H9 (cell line): ENCODE results near the gene SPATA17. TPM values are rescaled to one million over a fixed set of nuclear protein-coding genes. Genes with fewer than 3 reads are reported as not detected.

Experiments
- DNase-seq: peaks from one replicate; pipeline ENCODE4 v3.0.0-alpha.2; 2017
- H2AFZ ChIP-seq: one replicate; pipeline ENCODE4 v1.6.1; 2013; ENCODE audit warnings: mild to moderate bottlenecking, low read length, control low read depth, moderate library complexity
- H2AK5ac ChIP-seq: 2 replicates; pipeline ENCODE4 v1.6.1; 2013; ENCODE audit warnings: low read length, control low read depth, mixed read lengths; ENCODE audit not compliant: insufficient read length
- H2BK120ac ChIP-seq: one replicate; pipeline ENCODE4 v1.6.1; 2013; ENCODE audit warnings: low read depth, mild to moderate bottlenecking, low read length, control low read depth, inconsistent platforms; ENCODE audit not compliant: poor library complexity, severe bottlenecking
- H2BK12ac ChIP-seq: 2 replicates; pipeline ENCODE4 v1.6.1; 2013; ENCODE audit warnings: low read length, control low read depth, mixed read lengths, low read depth; ENCODE audit not compliant: insufficient read length
- H2BK15ac ChIP-seq: 2 replicates; pipeline ENCODE4 v1.6.1; 2013; ENCODE audit warnings: low read depth, low read length, control low read depth
- H2BK20ac ChIP-seq: one replicate; pipeline ENCODE4 v1.6.1; 2013; ENCODE audit warnings: low read depth, mild to moderate bottlenecking, low read length, control low read depth, inconsistent platforms; ENCODE audit not compliant: poor library complexity, severe bottlenecking
- H2BK5ac ChIP-seq: 2 replicates; pipeline ENCODE4 v1.6.1; 2013; ENCODE audit warnings: low read length, control low read depth, mixed read lengths; ENCODE audit not compliant: insufficient read length
- H3K14ac ChIP-seq: 2 replicates; pipeline ENCODE4 v1.6.1; 2013; ENCODE audit warnings: low read length, control low read depth; ENCODE audit not compliant: insufficient read depth
- H3K18ac ChIP-seq: 2 replicates; pipeline ENCODE4 v1.6.1; 2013; ENCODE audit warnings: low read depth, mild to moderate bottlenecking, mixed read lengths, low read length, control low read depth; ENCODE audit not compliant: insufficient read length
- H3K23ac ChIP-seq: 2 replicates; pipeline ENCODE4 v1.6.1; 2013; ENCODE audit warnings: low read length, control low read depth, mixed read lengths, low read depth; ENCODE audit not compliant: insufficient read length
- H3K23me2 ChIP-seq: 2 replicates; pipeline ENCODE4 v1.6.1; 2013; ENCODE audit warnings: low read depth, mild to moderate bottlenecking, mixed read lengths, low read length, control low read depth; ENCODE audit not compliant: insufficient read length, poor library complexity, severe bottlenecking
- H3K27ac ChIP-seq: 2 replicates; pipeline ENCODE4 v1.5.1; 2013; ENCODE audit warnings: low read length, control low read depth, mixed read lengths, low read depth; ENCODE audit not compliant: insufficient read length
- H3K27me3 ChIP-seq: 2 replicates; pipeline ENCODE4 v1.6.1; 2013; ENCODE audit warnings: low read length, control low read depth, inconsistent platforms; ENCODE audit not compliant: insufficient read depth
- H3K4ac ChIP-seq: 2 replicates; pipeline ENCODE4 v1.6.1; 2013; ENCODE audit warnings: low read depth, mild to moderate bottlenecking, control low read depth, inconsistent platforms, low read length, moderate library complexity
- H3K4me1 ChIP-seq: 2 replicates; pipeline ENCODE4 v1.6.1; 2013; ENCODE audit warnings: low read length, control low read depth, inconsistent platforms; ENCODE audit not compliant: insufficient read depth
- H3K4me2 ChIP-seq: 2 replicates; pipeline ENCODE4 v1.6.1; 2013; ENCODE audit warnings: low read length, control low read depth, mixed read lengths; ENCODE audit not compliant: insufficient read length, insufficient read depth
- H3K56ac ChIP-seq: 2 replicates; pipeline ENCODE4 v1.6.1; 2013; ENCODE audit warnings: low read depth, mild to moderate bottlenecking, mixed read lengths, low read length, control low read depth; ENCODE audit not compliant: insufficient read length
- H3K79me1 ChIP-seq: 2 replicates; pipeline ENCODE4 v1.6.1; 2013; ENCODE audit warnings: low read depth, mild to moderate bottlenecking, moderate library complexity, low read length, control low read depth, inconsistent platforms; ENCODE audit not compliant: insufficient read depth, poor library complexity, severe bottlenecking
- H3K79me2 ChIP-seq: 2 replicates; pipeline ENCODE4 v1.6.1; 2013; ENCODE audit warnings: low read length, control low read depth, inconsistent platforms; ENCODE audit not compliant: insufficient read depth
- H3K9ac ChIP-seq: 2 replicates; pipeline ENCODE4 v1.6.1; 2013; ENCODE audit warnings: low read length, control low read depth, mixed read lengths; ENCODE audit not compliant: insufficient read length; ENCODE audit errors: extremely low read depth
- H3K9me3 ChIP-seq: one replicate; pipeline ENCODE4 v1.6.1; 2013; ENCODE audit warnings: low read depth, low read length, inconsistent platforms; ENCODE audit not compliant: control insufficient read depth
- H3T11ph ChIP-seq: one replicate; pipeline ENCODE4 v1.6.1; 2013; ENCODE audit warnings: mild to moderate bottlenecking, low read length, control low read depth, inconsistent platforms
- H4K20me1 ChIP-seq: one replicate; pipeline ENCODE4 v1.6.1; 2013; ENCODE audit not compliant: control insufficient read depth, insufficient read length, insufficient read depth
- H4K5ac ChIP-seq: 2 replicates; pipeline ENCODE4 v1.6.1; 2013; ENCODE audit warnings: low read depth, mild to moderate bottlenecking, mixed read lengths, low read length, control low read depth; ENCODE audit not compliant: insufficient read length
- H4K8ac ChIP-seq: replicated peaks from 2 replicates; pipeline ENCODE4 v1.6.1; 2013; ENCODE audit warnings: low read length, control low read depth, mixed read lengths, low read depth; ENCODE audit not compliant: insufficient read length
- H4K91ac ChIP-seq: 2 replicates; pipeline ENCODE4 v1.6.1; 2013; ENCODE audit warnings: low read depth, mild to moderate bottlenecking, moderate library complexity, mixed read lengths, low read length, control low read depth; ENCODE audit not compliant: insufficient read length
- H3K27ac Mint-ChIP-seq, 3 experiments: 2 replicates in 2 of 3; 3 replicates in 1 of 3; pipeline ENCODE4 v1.8.0; 2020 to 2021; ENCODE audit warnings: mixed read lengths in 3 of 3, mild to moderate bottlenecking in 1 of 3, moderate library complexity in 1 of 3
- H3K27me3 Mint-ChIP-seq: 2 replicates; pipeline ENCODE4 v1.8.0; 2021; ENCODE audit warnings: low read depth, mild to moderate bottlenecking, moderate library complexity, mixed read lengths
- H3K36me3 Mint-ChIP-seq, 3 experiments: 2 replicates in 2 of 3; 3 replicates in 1 of 3; pipeline ENCODE4 v1.8.0; 2020 to 2021; ENCODE audit warnings: low read depth in 3 of 3, mixed read lengths in 3 of 3; ENCODE audit not compliant: insufficient read depth in 1 of 3
- H3K4me1 Mint-ChIP-seq, 2 experiments: 2 replicates each; pipeline ENCODE4 v1.8.0; 2020; ENCODE audit warnings: mixed read lengths in 2 of 2
- H3K4me3 Mint-ChIP-seq, 2 experiments: 2 replicates in 1 of 2; 3 replicates in 1 of 2; pipeline ENCODE4 v1.8.0; 2020 to 2021; ENCODE audit warnings: mild to moderate bottlenecking in 2 of 2, mixed read lengths in 2 of 2, moderate library complexity in 1 of 2
- H3K9me3 Mint-ChIP-seq, 2 experiments: 2 replicates in 1 of 2; 3 replicates in 1 of 2; pipeline ENCODE4 v1.8.0; 2020; ENCODE audit warnings: mild to moderate bottlenecking in 2 of 2, mixed read lengths in 2 of 2, moderate library complexity in 1 of 2
- WGBS: extraction: QIAGEN DNeasy Blood & Tissue Kit; methylation state at CpG from one replicate; pipeline ENCODE4 v1.1.7; 2013; ENCODE audit warnings: missing lambda C conversion rate, low lambda C conversion rate, mixed read lengths; ENCODE audit not compliant: insufficient read length; ENCODE audit errors: extremely low coverage; 5-methylcytosine and 5-hydroxymethylcytosine counted together
- total RNA-seq: library from RNA; stranded (reverse); gene quantifications from 2 replicates; pipeline ENCODE4 v1.2.1, GENCODE V29; 2021
- TF ChIP-seq, protein P1 (sequence below): fragments of 200-600 bp; sonication (generic); conservative IDR thresholded peaks from 3 replicates; pipeline ENCODE4 v1.8.0; 2021; ENCODE audit warnings: antibody characterized with exemption, mild to moderate bottlenecking

The SPATA17 gene
- total RNA-seq, 1 experiment from 2014 or later, result 0.44 TPM

- Histone ChIP-seq H3K23ac (no peak overlapping the region), H3K14ac (no peak overlapping the region), H3K23me2 (no peaks in the 10 kb centered on the region), H3K4ac (no peak overlapping the region), H3K9me3 (no peaks in the 10 kb centered on the region), H3K79me1 (no peaks in the 10 kb centered on the region), H4K91ac (no peak overlapping the region), H2BK12ac (no peak overlapping the region), H4K8ac (no peak overlapping the region), H2AFZ (no peak overlapping the region), H2BK5ac (no peak overlapping the region), H3K9ac (no peak overlapping the region), H4K20me1 (no peaks in the 10 kb centered on the region), H2AK5ac (no peak overlapping the region), H3K79me2 (no peaks in the 10 kb centered on the region), H2BK15ac (no peak overlapping the region), H3K4me1 (no peaks in the 10 kb centered on the region), H3K27me3 (no peaks in the 10 kb centered on the region), H3K56ac (no peak overlapping the region), H3K18ac (no peak overlapping the region), H2BK120ac (no peak overlapping the region), H3K4me2 (no peak overlapping the region), H2BK20ac (no peak overlapping the region), H3K27ac (no peak overlapping the region), H4K5ac (no peak overlapping the region), H3T11ph (no peak overlapping the region)
- DNase-seq, result no peak
- H3K27ac Mint-ChIP-seq, result no peak overlapping the region
- H3K36me3 Mint-ChIP-seq, result no peaks in the 10 kb centered on the region
- H3K9me3 Mint-ChIP-seq, result no peaks in the 10 kb centered on the region
- no CpG with 5 or more reads among the region's 1 CpG for WGBS
- H3K4me3 Mint-ChIP-seq, result no peak overlapping the region
- no peaks in the 10 kb centered on the region for H3K27me3 Mint-ChIP-seq
- no peaks in the 10 kb centered on the region for H3K4me1 Mint-ChIP-seq
- TF ChIP-seq, protein P1, sequence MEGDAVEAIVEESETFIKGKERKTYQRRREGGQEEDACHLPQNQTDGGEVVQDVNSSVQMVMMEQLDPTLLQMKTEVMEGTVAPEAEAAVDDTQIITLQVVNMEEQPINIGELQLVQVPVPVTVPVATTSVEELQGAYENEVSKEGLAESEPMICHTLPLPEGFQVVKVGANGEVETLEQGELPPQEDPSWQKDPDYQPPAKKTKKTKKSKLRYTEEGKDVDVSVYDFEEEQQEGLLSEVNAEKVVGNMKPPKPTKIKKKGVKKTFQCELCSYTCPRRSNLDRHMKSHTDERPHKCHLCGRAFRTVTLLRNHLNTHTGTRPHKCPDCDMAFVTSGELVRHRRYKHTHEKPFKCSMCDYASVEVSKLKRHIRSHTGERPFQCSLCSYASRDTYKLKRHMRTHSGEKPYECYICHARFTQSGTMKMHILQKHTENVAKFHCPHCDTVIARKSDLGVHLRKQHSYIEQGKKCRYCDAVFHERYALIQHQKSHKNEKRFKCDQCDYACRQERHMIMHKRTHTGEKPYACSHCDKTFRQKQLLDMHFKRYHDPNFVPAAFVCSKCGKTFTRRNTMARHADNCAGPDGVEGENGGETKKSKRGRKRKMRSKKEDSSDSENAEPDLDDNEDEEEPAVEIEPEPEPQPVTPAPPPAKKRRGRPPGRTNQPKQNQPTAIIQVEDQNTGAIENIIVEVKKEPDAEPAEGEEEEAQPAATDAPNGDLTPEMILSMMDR, result no peak
These were observed 174.6 kb downstream of the SPATA17 start for GRCh38 chr1:217805792-217806191.
